GM18858 (cell line): ENCODE results near the gene RASGRF1.
"Not testable (repeated sequence)": the region's sequence is repeated elsewhere in the genome, so short reads cannot be mapped to it uniquely, and the experiment has no call there.

ENCODE experiments used
- ATAC-seq: cut with Tn5 transposase; IDR thresholded peaks from one replicate; pipeline ENCODE4 v1.9.1; 2021; ENCODE audit not compliant: unreplicated experiment

RASGRF1 gene

GRCh38 chr15:79045041-79045440 is 45.5 kb downstream of the RASGRF1 start:
- ATAC-seq: no peak

GRCh38 chr15:79042213-79042928 is 48.2 kb downstream of the RASGRF1 start:
- ATAC-seq: no peak

- no peak for ATAC-seq
These were observed 48.9 kb downstream of the RASGRF1 start for GRCh38 chr15:79041601-79042168.

- no peak for ATAC-seq
These were observed 52.7 kb downstream of the RASGRF1 start for GRCh38 chr15:79037848-79038247.

GRCh38 chr15:79036323-79036722 is 54.3 kb downstream of the RASGRF1 start:
- no peak for ATAC-seq

- no peak for ATAC-seq
These were observed 54.8 kb downstream of the RASGRF1 start for GRCh38 chr15:79035814-79036213.

- ATAC-seq: no peak
These were observed 55.4 kb downstream of the RASGRF1 start for GRCh38 chr15:79035111-79035601.

- no peak for ATAC-seq
These were observed 56.3 kb downstream of the RASGRF1 start for GRCh38 chr15:79034284-79034683.

- no peak for ATAC-seq
These were observed 57.9 kb downstream of the RASGRF1 start for GRCh38 chr15:79032656-79033055.

GRCh38 chr15:79031821-79032220 is 58.8 kb downstream of the RASGRF1 start:
- no peak for ATAC-seq

GRCh38 chr15:79031201-79031600 is 59.4 kb downstream of the RASGRF1 start:
- ATAC-seq: no peak

- no peak for ATAC-seq
These were observed 60.1 kb downstream of the RASGRF1 start for GRCh38 chr15:79030470-79030869.

- ATAC-seq: no peak
These were observed 62.1 kb downstream of the RASGRF1 start for GRCh38 chr15:79028411-79028964.

- ATAC-seq: no peak
These were observed 62.8 kb downstream of the RASGRF1 start for GRCh38 chr15:79027532-79028410.

- ATAC-seq: no peak
These were observed 64.8 kb downstream of the RASGRF1 start for GRCh38 chr15:79025802-79026201.

GRCh38 chr15:79025201-79025600 is 65.4 kb downstream of the RASGRF1 start:
- ATAC-seq: no peak

GRCh38 chr15:79024493-79024892 is 66.1 kb downstream of the RASGRF1 start:
- not testable (repeated sequence) for ATAC-seq

GRCh38 chr15:79023918-79024317 is 66.7 kb downstream of the RASGRF1 start:
- no peak for ATAC-seq

- ATAC-seq: no peak
These were observed 67.1 kb downstream of the RASGRF1 start for GRCh38 chr15:79023546-79023890.

- ATAC-seq: no peak
These were observed 71.6 kb downstream of the RASGRF1 start for GRCh38 chr15:79018960-79019359.

- no peak for ATAC-seq
These were observed 72.6 kb downstream of the RASGRF1 start for GRCh38 chr15:79017953-79018352.
